LoVo (cell line): ENCODE measurements around the gene GATAD1.
"Not testable (repeated sequence)": the region's sequence is repeated elsewhere in the genome, so short reads cannot be mapped to it uniquely, and the experiment has no call there.

Experiments used
- DNase-seq: peaks from one replicate; pipeline ENCODE4 v3.0.0-alpha.2; 2016; ENCODE audit warnings: low spot score

Gene GATAD1

DNA sequence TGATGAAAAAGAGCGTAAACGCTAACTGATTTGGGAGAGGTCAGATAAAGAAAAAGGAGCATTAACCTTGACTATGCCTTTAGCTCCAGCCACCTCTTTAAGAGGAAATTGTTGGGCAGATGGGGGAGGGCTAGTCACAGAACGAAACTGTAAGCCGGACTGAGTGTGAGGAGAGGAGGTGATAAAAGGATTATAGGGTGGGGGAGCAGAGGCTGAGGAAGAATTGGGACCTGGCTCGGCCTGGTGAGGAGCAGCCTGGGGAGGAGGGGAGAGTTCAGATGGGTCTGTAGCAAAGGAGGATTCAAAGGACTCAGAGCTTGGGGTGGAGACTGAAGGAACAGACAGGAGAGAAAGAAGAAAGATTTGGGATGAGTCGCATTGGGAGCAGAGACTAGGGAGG lies 36.3 kb downstream of the GATAD1 start:
- not testable (repeated sequence) for DNase-seq

DNA sequence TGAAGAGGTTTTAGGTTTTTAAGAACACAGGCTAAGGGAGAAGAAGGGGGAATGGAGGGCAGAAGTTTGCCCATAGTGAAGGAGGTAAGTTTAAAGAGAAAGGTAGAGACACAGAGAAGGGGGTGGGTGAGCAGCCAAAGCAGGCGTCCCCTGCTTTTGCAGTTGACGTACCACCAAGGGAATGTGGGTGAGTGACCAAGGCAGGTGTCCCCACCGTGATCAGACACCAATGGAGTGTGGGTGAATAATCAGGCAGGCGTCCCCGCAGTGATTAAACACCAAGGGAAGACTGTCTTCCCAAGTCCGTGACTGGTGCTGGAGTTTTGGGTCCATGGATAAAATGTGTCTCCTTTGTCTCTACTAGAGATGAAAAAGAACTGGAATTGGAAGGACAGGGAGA lies 36.9 kb downstream of the GATAD1 start:
- DNase-seq, result not testable (repeated sequence)

DNA sequence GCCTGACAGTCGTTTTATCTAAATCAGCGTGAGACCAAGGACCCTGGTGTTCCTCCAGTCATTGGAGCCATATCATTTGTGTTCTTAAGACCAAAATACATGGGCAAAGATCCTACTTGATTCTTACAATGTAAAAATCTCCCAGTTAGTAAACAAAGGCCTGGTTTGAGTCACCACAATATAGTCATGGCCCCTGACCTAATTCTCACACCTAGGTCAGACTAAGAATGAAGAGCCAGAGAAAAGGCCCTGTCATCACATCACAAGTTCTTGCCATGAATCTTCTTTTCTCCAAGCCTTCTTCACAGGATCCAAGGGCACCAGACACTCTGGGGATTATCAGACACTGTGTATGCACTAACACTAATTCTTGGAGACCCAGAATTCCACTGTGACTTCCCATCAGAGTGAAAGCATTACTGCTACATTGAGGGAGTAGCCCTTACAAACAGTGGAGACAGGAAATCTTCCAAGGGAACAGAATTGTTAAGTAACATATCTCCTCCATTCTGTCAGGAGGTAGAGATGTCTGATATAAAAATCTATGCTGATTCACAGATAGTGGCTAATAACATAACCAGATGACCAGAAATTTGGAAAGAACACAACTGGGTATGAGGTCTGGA lies 38.1 kb downstream of the GATAD1 start:
- DNase-seq, result no peak

DNA sequence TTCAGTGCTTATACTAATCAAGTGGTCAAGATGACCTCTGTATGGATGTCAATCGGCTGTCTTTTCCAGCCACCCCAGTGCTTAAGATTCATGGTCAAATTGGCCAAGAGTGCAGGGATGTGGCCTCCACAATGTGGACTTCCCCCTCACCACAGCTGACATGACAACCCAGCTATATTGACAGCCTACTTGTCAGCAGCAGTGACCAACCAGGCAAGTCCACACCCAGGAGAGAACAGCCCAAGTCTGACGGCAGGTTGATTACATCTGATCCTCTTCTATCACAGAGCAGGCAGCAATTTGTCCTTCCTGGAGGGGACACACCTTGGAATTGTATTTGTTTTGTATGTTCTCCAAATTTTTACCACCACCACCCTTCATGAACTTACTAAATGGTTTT lies 38.7 kb downstream of the GATAD1 start:
- DNase-seq, result no peak

DNA sequence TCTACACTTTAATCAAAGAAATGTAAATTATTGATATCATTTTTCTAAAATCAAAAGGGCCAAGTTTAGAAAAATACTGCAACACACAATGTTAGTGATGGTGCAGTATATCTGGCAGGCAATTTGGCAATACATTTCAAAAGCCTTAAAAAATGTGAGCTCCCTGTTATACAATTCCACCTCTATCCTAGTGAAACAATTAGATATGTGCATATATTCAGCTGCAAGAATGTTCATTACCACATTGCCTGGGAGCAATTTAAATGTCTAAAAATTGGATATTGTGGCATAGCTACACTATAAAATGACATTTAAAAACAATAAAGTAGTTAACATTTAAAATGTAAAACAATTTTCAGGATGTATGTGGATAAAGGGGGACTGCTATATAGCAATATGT lies 40.5 kb downstream of the GATAD1 start:
- no peak for DNase-seq

DNA sequence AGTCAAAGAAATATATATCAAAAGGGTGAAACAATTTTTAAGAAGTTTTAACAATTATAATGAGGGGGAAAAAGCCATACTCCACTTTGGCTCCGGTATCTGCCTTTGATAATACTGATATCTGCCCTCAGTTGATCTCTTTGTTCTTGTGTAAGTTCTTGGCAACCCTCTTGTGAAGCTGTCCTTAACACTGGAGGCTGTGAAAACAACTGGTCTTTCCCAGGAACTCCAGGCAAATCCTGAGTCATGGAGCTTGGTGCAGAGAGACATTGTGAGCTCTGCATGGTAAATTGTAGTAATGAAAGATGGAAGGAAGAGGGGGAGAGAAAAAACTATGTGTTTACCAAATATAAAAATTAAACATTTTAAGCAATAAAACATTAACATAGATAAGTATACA lies 42.4 kb downstream of the GATAD1 start:
- DNase-seq, result no peak

DNA sequence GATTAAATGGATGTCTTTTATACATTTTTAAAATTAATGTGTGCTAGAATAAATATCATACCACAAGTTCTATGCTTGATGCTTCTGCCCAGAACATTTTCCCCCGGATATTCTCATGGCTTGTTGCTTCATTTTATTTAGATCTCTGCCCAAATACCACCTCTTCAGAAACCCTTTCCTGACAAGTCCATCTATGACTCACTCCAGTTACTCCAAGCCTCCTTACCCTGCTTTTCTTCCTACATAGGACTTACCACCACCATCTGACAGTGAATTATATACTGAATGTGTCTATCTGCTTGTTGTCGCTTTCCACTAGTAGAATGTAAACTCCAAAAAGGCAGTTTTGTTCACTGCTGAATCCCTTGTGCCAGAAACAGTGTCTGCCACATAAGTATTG lies 49.6 kb downstream of the GATAD1 start:
- DNase-seq, result no peak

DNA sequence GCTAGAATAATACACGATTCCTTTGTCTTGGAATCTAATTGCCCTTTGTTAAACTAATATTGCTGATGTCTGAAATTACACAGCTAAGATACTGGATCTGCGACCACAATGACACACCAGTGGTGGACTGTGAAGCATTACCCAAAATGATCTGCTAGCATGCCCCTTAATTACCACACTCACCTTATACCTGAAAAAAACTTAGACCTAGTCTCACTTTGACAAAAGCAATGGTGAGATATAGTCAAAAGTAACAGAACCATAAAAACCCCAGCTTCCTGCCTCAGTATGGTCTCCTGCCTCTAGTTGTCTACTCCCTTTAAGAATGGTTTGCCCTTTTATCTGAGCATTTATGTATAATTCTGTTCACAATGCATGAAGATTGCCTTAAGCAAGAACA lies 51.3 kb downstream of the GATAD1 start:
- DNase-seq, result no peak

DNA sequence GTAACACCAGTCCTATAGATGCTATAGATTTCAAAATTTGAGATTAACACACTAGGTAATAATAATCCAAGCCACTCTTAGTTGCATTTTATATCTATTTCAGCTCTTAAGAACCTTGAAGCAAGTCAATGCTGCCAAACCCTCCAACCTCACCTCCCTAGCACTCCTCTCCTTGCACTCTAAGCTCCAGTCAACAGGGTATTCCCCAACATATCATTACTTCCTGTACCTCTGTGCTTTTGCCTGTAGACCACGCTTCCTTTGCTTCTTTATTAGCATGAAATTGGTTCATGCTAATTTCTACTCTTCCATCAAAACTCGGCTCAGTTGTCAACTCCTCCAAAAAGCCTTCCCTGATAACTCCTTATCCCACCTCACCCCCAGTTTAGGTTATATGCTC lies 56.5 kb downstream of the GATAD1 start:
- no peak for DNase-seq

DNA sequence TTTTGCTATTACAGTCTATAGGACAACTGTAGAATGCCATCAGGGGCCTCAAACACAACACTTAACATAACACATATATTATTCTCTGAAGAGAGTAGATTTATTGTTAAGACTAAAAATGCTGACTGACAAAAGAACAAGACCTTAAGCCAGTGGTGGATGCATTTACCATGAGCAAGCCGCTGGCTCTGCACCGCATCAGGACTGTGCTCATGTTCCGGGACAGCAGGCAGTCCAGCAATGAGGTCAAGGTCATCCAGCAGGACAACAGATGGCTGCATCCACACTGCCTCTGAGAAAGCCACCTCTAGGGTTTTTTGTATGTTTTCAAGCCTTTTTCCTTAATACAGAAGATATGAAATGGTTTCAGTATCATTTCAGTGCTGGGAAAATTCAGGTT lies 57.3 kb downstream of the GATAD1 start:
- DNase-seq, result no peak

DNA sequence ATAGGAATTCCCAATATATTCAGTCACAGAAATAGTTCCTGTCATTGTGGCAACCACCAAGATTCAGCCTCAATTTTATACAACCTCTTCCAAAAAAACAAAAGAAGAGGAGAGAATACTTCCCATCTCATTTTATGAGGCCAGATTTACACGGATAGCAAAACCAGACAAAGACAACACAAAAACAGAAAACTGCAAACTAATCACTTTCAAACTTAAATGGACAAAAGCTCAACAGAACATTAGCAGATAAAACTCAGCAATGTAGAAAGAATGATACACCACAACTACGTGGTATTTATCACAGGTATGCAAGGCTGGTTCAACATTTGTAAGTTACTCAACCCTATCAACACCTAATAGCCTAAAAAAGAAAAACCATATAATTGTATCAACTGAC lies 59.1 kb downstream of the GATAD1 start:
- no peak for DNase-seq

DNA sequence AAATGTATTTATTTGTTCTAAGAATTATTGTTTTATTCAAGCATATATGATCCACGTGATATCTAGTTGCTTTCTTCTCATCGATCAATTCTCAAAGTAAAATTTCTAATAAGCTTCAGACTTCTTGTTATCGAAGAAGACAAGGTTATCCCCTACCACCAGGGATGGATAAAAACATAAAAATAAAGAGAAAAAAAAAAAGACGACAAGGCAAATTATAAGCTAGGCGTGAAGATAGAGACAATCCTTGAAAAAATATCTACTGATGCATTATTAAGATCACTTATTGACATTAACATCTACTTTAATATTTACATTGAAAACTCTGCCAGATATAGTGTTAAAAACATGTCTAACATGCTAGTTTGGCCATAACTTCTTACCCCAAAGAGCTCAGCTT lies 61.7 kb downstream of the GATAD1 start:
- DNase-seq, result no peak
